ENCODE data around the gene TEAD2.

DNA sequence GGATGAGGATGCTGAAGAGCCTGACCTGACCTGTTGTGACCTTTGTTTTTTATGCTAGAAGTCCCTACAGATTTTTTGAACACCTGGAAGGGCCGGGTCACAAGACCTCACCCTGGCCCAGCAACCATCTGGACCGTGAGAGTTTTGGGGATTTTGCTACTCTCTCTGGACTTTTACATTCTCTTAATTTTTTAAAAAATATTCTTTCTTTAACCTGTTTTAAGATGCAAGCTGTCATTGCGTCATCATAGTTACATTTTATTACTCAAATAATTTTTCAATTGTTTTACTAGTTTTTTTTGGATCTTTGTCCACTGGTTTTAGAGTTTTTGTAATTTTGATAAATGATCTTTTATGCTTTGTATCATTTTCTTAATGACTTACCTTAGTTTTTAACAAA lies 9.0 kb upstream of the TEAD2 start:
- TF ChIP-seq CTCF (IDR thresholded peaks at IDR 0.05; ENCODE audit: low read depth, low read length): no peak
- no peak for TF ChIP-seq EZH2phosphoT487 (IDR thresholded peaks at IDR 0.05; ENCODE audit: low read depth)
